ENCODE measurements around the gene GK. TPM values are rescaled to one million over a fixed set of nuclear protein-coding genes. Genes with fewer than 3 reads are reported as not detected.
"Not testable (repeated sequence)": the region's sequence is repeated elsewhere in the genome, so short reads cannot be mapped to it uniquely, and the experiment has no call there.

Gene GK
- total RNA-seq, 6 experiments from 2014 or later = 23.6 to 121 (median 73.2) TPM

GRCh38 chrX:30741545-30741944 lies 88.3 kb downstream of the GK start:
- no peaks in the 10 kb centered on the region for H3K9me3 ChIP-seq
- no peak overlapping the region for H3K27ac ChIP-seq
- TF ChIP-seq POLR2A (IDR thresholded peaks at IDR 0.05) (no peak), CTCF (IDR thresholded peaks at IDR 0.05) (no peak)
- WGBS (ENCODE audit: insufficient coverage, low coverage, low lambda C conversion rate, missing lambda C conversion rate) = 65% methylated on average over 2 of the region's 3 CpGs
- intact Hi-C loops (cut with DNase I) = no loop called here
- no peaks in the 10 kb centered on the region for H3K27me3 ChIP-seq
- no peaks in the 10 kb centered on the region for H3K36me3 ChIP-seq
- H3K4me3 ChIP-seq = no peak overlapping the region
- DNase-seq (no peak), ATAC-seq (no peak)
- H3K4me1 ChIP-seq = no peaks in the 10 kb centered on the region

- Histone ChIP-seq H3K27ac (no peak overlapping the region), H3K27me3 (no peaks in the 10 kb centered on the region), H3K4me1 (no peaks in the 10 kb centered on the region), H3K4me3 (no peak overlapping the region), H3K9me3 (no peaks in the 10 kb centered on the region), H3K36me3 (no peaks in the 10 kb centered on the region)
- intact Hi-C loops (cut with DNase I) = no loop called here
- ATAC-seq = peak in 1 of 4 donors; percentile 38
- DNase-seq = no peak
- 61% methylated on average over 8 of the region's 11 CpGs for WGBS (ENCODE audit: insufficient coverage, low coverage, low lambda C conversion rate, missing lambda C conversion rate)
- TF ChIP-seq POLR2A (IDR thresholded peaks at IDR 0.05) = no peak
- TF ChIP-seq CTCF (IDR thresholded peaks at IDR 0.05) = no peak
Observed at GRCh38 chrX:30748342-30748960, 95.2 kb downstream of the GK start.

- no peak for ATAC-seq
- Histone ChIP-seq H3K4me3 (no peak overlapping the region), H3K27ac (no peak overlapping the region), H3K36me3 (no peaks in the 10 kb centered on the region), H3K27me3 (no peaks in the 10 kb centered on the region), H3K4me1 (no peaks in the 10 kb centered on the region), H3K9me3 (no peaks in the 10 kb centered on the region)
- TF ChIP-seq CTCF (IDR thresholded peaks at IDR 0.05) (no peak), POLR2A (IDR thresholded peaks at IDR 0.05) (no peak)
- no peak for DNase-seq
- WGBS (ENCODE audit: insufficient coverage, low coverage, low lambda C conversion rate, missing lambda C conversion rate) = 65% methylated on average over 3 of the region's 3 CpGs
- intact Hi-C loops (cut with DNase I) = no loop called here
Observed at GRCh38 chrX:30751497-30751896, 98.3 kb downstream of the GK start.

GRCh38 chrX:30762755-30763154 lies 109.5 kb downstream of the GK start:
- Histone ChIP-seq H3K4me3 (no peak overlapping the region), H3K9me3 (no peaks in the 10 kb centered on the region), H3K36me3 (no peaks in the 10 kb centered on the region), H3K4me1 (no peaks in the 10 kb centered on the region), H3K27ac (no peak overlapping the region), H3K27me3 (no peaks in the 10 kb centered on the region)
- TF ChIP-seq POLR2A (IDR thresholded peaks at IDR 0.05) (no peak), CTCF (IDR thresholded peaks at IDR 0.05) (no peak)
- intact Hi-C loops (cut with DNase I) = no loop called here
- 48% methylated on average over 3 of the region's 3 CpGs for WGBS (ENCODE audit: insufficient coverage, low coverage, low lambda C conversion rate, missing lambda C conversion rate)
- ATAC-seq = no peak
- DNase-seq = no peak

GRCh38 chrX:30773764-30774163 lies 120.5 kb downstream of the GK start:
- H3K4me1 ChIP-seq; H3K36me3 ChIP-seq; H3K9me3 ChIP-seq; H3K27ac ChIP-seq; H3K4me3 ChIP-seq; intact Hi-C loops (cut with DNase I); DNase-seq; H3K27me3 ChIP-seq; ATAC-seq: not testable (repeated sequence)
- 76% methylated on average over 7 of the region's 7 CpGs for WGBS (ENCODE audit: insufficient coverage, low coverage, low lambda C conversion rate, missing lambda C conversion rate)

All from right lobe of liver (tissue), 6 donors.